PC-3 (cell line): ENCODE results near the gene SMAD7. TPM values are rescaled to one million over a fixed set of nuclear protein-coding genes. Genes with fewer than 3 reads are reported as not detected.

ENCODE experiments used
- ATAC-seq: fragments of 200-7000 bp; cut with Tn5 transposase; 2 replicates; pipeline ENCODE4 v1.9.1; 2020; ENCODE audit warnings: mild to moderate bottlenecking, moderate library complexity
- BruUV-seq: library from RNA; stranded (reverse); fragments of 400-500 nt; replicated peaks from 2 replicates; lab custom pipeline; 2021; lab: Mats Ljungman, UMichigan
- CTCF ChIA-PET: fragments of 300-600 bp; sonication (Branson Sonifier 250); formaldehyde crosslinking; loops from one replicate; lab custom pipeline; 2022; ENCODE audit warnings: antibody characterized with exemption; lab: Charles Lee
- POLR2A ChIA-PET: fragments of 300-600 bp; sonication (Branson Sonifier 250); formaldehyde crosslinking; loops from one replicate; lab custom pipeline; 2022; ENCODE audit warnings: antibody characterized with exemption; ENCODE audit not compliant: unreplicated experiment; lab: Charles Lee
- DNase-seq: peaks from one replicate; pipeline ENCODE4 v3.0.0-alpha.2; 2015
- H2AFZ ChIP-seq: fragments of 300-600 bp; sonication (generic); 2 replicates; pipeline ENCODE4 v1.6.0; 2016; ENCODE audit warnings: antibody characterized with exemption, low read length
- H3F3A ChIP-seq: fragments of 300-600 bp; sonication (generic); one replicate; pipeline ENCODE4 v1.6.0; 2017; ENCODE audit warnings: antibody characterized with exemption, low read length, control low read depth, mild to moderate bottlenecking; ENCODE audit not compliant: unreplicated experiment
- H3K27ac ChIP-seq: fragments of 300-600 bp; sonication (generic); 2 replicates; pipeline ENCODE4 v1.5.1; 2016; ENCODE audit warnings: mild to moderate bottlenecking, low read length
- H3K27me3 ChIP-seq: fragments of 300-600 bp; sonication (generic); 2 replicates; pipeline ENCODE4 v1.6.1; 2016; ENCODE audit warnings: low read length, mixed read lengths
- H3K36me3 ChIP-seq: fragments of 300-600 bp; sonication (generic); 2 replicates; pipeline ENCODE4 v1.6.1; 2016; ENCODE audit warnings: low read depth, mixed run types, low read length, mixed read lengths
- H3K4me1 ChIP-seq: fragments of 300-600 bp; sonication (generic); 2 replicates; pipeline ENCODE4 v1.5.1; 2016; ENCODE audit warnings: low read length; ENCODE audit not compliant: insufficient read depth
- H3K4me2 ChIP-seq: fragments of 300-600 bp; sonication (generic); 2 replicates; pipeline ENCODE4 v1.6.0; 2016; ENCODE audit warnings: low read length
- H3K4me3 ChIP-seq: fragments of 300-600 bp; sonication (generic); 2 replicates; pipeline ENCODE4 v1.5.1; 2016; ENCODE audit warnings: mild to moderate bottlenecking, low read length, mixed read lengths
- H3K79me2 ChIP-seq: fragments of 300-600 bp; sonication (generic); 2 replicates; pipeline ENCODE4 v1.6.1; 2017; ENCODE audit warnings: low read length, mixed read lengths
- H3K9ac ChIP-seq: fragments of 300-600 bp; sonication (generic); 2 replicates; pipeline ENCODE4 v1.6.0; 2016; ENCODE audit warnings: mild to moderate bottlenecking, low read length
- H3K9me2 ChIP-seq: fragments of 300-600 bp; sonication (generic); replicated peaks from 2 replicates; pipeline ENCODE4 v1.6.1; 2016; ENCODE audit warnings: mixed run types, low read length, mixed read lengths
- H3K9me3 ChIP-seq: fragments of 300-600 bp; sonication (generic); 2 replicates; pipeline ENCODE4 v1.6.1; 2016; ENCODE audit warnings: low read length, mixed read lengths
- H4K20me1 ChIP-seq: fragments of 300-600 bp; sonication (generic); 2 replicates; pipeline ENCODE4 v1.6.1; 2016; ENCODE audit warnings: low read length, mixed read lengths
- EZH2 ChIP-seq: fragments of 300-600 bp; sonication (generic); IDR thresholded peaks from one replicate; pipeline ENCODE4 v1.6.1; 2017; ENCODE audit warnings: antibody characterized with exemption, mild to moderate bottlenecking, low read length; ENCODE audit not compliant: unreplicated experiment
- EZH2phosphoT487 ChIP-seq: fragments of 300-600 bp; sonication (generic); IDR thresholded peaks from 2 replicates; pipeline ENCODE4 v1.6.1; 2018; ENCODE audit warnings: mild to moderate bottlenecking, antibody characterized with exemption, low read length, borderline replicate concordance
- intact Hi-C: fragments of 100-400 bp; cut with micrococcal nuclease; formaldehyde crosslinking; loops from 2 replicates; pipeline ENCODE4 v1.9.0; 2023
- total RNA-seq: library from RNA; depleted of rRNA; stranded (reverse); fragments of >200 nt; gene quantifications from 2 replicates; pipeline ENCODE4 v1.2.3, GENCODE V29; 2014
- TF ChIP-seq, protein P1 (sequence below): fragments of 300-600 bp; sonication (generic); conservative IDR thresholded peaks from 2 replicates; pipeline ENCODE4 v1.5.1; 2017; ENCODE audit warnings: antibody characterized with exemption, low read depth, mild to moderate bottlenecking, low read length

Gene SMAD7
- total RNA-seq, 1 experiment from 2014 or later: 9.4 TPM

DNA sequence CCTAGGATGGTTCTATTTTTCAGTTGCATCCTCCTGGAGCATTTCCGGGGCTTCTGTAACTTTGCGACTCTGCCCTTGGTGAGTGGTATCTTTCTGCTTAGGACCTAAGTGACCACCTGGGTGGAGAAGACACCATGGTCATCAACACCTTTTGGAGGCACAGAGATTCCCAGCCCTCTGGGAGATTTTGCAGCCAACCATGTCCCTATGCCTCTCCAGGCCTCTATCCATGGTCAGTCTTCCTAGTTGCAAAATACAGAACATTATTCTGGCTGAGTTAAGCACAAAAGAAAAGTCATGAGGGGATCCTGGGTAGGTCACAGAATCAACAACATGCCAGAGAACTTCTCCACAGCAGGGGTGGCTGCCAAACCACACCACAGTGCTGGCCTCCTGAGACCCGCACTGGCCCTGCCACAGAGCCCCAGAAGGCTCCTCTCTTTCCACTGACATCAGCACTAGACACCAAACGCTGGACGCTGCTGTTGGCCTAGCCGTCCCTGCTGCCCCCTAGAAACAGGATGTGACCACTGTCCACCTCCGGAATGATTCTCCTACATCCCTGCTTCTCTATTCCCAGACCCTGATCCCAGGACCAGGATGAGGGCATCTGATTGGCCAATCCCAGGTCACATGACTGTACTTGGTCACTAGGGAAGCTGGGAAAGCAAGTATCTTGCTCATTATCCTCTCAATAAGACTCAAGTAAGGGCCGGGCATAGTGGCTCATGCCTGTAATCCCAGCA is 47.7 kb downstream of the SMAD7 start:
- H3K4me2 ChIP-seq: no peak overlapping the region

DNA sequence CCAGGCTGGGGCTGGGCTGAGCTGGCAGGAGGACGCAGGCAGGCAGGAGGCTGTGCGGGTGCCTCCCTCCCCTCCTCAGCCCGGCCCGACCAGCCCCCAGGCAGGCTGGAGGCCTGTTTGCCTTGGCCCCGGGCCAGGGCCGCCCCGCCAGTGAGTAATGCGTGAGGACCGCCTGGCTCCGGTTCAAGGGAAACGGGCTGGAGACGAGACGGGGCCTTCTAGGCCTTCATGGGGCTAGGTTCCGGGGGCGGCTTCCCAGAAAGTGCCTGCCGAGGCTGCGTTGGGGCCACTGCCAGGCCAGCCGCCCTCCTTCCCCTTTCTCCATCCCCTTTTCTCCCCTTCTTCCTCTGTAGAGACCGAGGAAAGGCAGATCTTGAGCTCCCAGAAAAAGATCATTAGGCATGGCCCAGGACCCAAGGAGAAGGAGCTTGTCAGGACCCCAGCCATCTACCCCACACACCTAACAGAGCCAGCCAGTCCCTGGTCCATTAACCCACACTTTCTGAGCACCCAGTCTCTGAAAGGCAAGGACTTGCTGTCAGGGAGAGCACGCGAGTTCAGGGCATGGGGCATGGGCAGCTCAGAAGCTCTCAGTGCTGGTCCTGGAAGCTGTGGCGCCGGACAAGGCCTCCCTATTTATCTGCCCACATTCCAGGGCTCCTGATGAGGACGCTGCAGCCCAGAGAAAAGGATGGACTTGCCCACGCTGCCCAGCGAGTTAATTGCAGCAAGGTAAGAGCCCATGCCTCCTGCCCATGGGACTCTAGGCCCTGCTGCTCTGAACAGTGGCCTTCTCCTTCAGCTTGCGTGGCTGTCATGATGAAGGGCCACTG is 48.5 kb downstream of the SMAD7 start:
- TF ChIP-seq EZH2: no peak
- TF ChIP-seq, protein P1, sequence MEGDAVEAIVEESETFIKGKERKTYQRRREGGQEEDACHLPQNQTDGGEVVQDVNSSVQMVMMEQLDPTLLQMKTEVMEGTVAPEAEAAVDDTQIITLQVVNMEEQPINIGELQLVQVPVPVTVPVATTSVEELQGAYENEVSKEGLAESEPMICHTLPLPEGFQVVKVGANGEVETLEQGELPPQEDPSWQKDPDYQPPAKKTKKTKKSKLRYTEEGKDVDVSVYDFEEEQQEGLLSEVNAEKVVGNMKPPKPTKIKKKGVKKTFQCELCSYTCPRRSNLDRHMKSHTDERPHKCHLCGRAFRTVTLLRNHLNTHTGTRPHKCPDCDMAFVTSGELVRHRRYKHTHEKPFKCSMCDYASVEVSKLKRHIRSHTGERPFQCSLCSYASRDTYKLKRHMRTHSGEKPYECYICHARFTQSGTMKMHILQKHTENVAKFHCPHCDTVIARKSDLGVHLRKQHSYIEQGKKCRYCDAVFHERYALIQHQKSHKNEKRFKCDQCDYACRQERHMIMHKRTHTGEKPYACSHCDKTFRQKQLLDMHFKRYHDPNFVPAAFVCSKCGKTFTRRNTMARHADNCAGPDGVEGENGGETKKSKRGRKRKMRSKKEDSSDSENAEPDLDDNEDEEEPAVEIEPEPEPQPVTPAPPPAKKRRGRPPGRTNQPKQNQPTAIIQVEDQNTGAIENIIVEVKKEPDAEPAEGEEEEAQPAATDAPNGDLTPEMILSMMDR: no peak
- TF ChIP-seq EZH2phosphoT487: no peak
- ChIA-PET POLR2A (no interaction called here), CTCF (interaction anchor here (0.6 kb wide), 1 partner anchor 22 kb away, joined by 3 read pairs; no protein-coding TSS in a partner anchor)
- no peaks in the 10 kb centered on the region for H3K9me3 ChIP-seq
- BruUV-seq: no TSS peak
- H3K4me2 ChIP-seq: peak overlapping the region; percentile 46
- no peak overlapping the region for H3K4me3 ChIP-seq
- peaks cover 21% of the 10 kb centered on the region for H3K4me1 ChIP-seq
- ATAC-seq: peak; percentile 70
- H3K9ac ChIP-seq: no peak overlapping the region
- H3K36me3 ChIP-seq: no peaks in the 10 kb centered on the region
- H4K20me1 ChIP-seq: no peaks in the 10 kb centered on the region
- 0 out of 2 replicates have a peak overlapping the region, but pooled peaks have one; percentile 45 for H2AFZ ChIP-seq
- no peaks in the 10 kb centered on the region for H3F3A ChIP-seq
- H3K79me2 ChIP-seq: no peaks in the 10 kb centered on the region
- H3K27ac ChIP-seq: no peak overlapping the region
- H3K27me3 ChIP-seq: no peaks in the 10 kb centered on the region
- intact Hi-C loops: no loop called here
- peak; percentile 66 for DNase-seq
- no peaks in the 10 kb centered on the region for H3K9me2 ChIP-seq

More for the DNA sequence above, 47.7 kb downstream of the SMAD7 start:
- Histone ChIP-seq H3K4me1 (peaks cover 21% of the 10 kb centered on the region), H3K9me3 (no peaks in the 10 kb centered on the region), H3K27ac (no peak overlapping the region), H3K9ac (no peak overlapping the region), H3K27me3 (no peaks in the 10 kb centered on the region), H4K20me1 (no peaks in the 10 kb centered on the region), H3K36me3 (no peaks in the 10 kb centered on the region), H3K79me2 (no peaks in the 10 kb centered on the region), H3K4me3 (no peak overlapping the region), H3F3A (no peaks in the 10 kb centered on the region), H2AFZ (no peak overlapping the region), H3K9me2 (no peaks in the 10 kb centered on the region)
- ATAC-seq (no peak), DNase-seq (no peak)
- intact Hi-C loops: no loop called here
- TF ChIP-seq EZH2phosphoT487 (no peak), EZH2 (no peak)
- TF ChIP-seq, protein P1: no peak
- ChIA-PET CTCF (no interaction called here), POLR2A (no interaction called here)
- BruUV-seq: no TSS peak
